Endothelial cell of umbilical vein (primary cell): Measurements from ENCODE around the gene ABCA6. TPM values are rescaled to one million over a fixed set of nuclear protein-coding genes. Genes with fewer than 3 reads are reported as not detected.

ENCODE experiments used
- BruUV-seq: library from RNA; stranded (reverse); fragments of 400-500 nt; replicated peaks from 2 replicates; lab custom pipeline; 2021; lab: Mats Ljungman, UMichigan
- CTCF ChIA-PET: fragments of 300-600, 350-600 bp; sonication (Branson Sonifier 250); formaldehyde crosslinking; loops from one replicate; lab custom pipeline; 2021; ENCODE audit warnings: antibody characterized with exemption, inconsistent platforms; lab: Charles Lee
- POLR2A ChIA-PET: fragments of 300-600, 350-600 bp; sonication (Branson Sonifier 250); formaldehyde crosslinking; loops from one replicate; lab custom pipeline; 2021; ENCODE audit warnings: antibody characterized with exemption, inconsistent platforms; lab: Charles Lee
- DNase-seq: peaks from one replicate; pipeline ENCODE4 v3.0.0-alpha.2; 2011; ENCODE audit warnings: low read depth, low spot score
- FAIRE-seq: peaks from 2 replicates; lab custom pipeline; 2011; peaks lifted over from hg19 to GRCh38; lab: Jason Lieb, UNC
- H2AFZ ChIP-seq: 2 replicates; pipeline ENCODE4 v1.6.0; 2012; ENCODE audit warnings: low read depth, low read length, control low read depth, inconsistent platforms
- H3K27ac ChIP-seq: 2 replicates; pipeline ENCODE4 v1.5.1; 2011; ENCODE audit warnings: low read depth, mild to moderate bottlenecking, control low read depth, low read length, moderate library complexity; ENCODE audit not compliant: insufficient read depth
- H3K27me3 ChIP-seq, 2 experiments: 2 replicates each; pipeline versions ENCODE4 v1.6.0 to v1.6.1; 2011; ENCODE audit warnings: low read length in 2 of 2, mixed read lengths in 1 of 2; ENCODE audit not compliant: control insufficient read depth in 2 of 2, insufficient read depth in 2 of 2
- H3K36me3 ChIP-seq, 2 experiments: 2 replicates in 1 of 2; 3 replicates in 1 of 2; pipeline ENCODE4 v1.5.1; 2011; ENCODE audit warnings: low read length in 2 of 2, mild to moderate bottlenecking in 1 of 2, moderate library complexity in 1 of 2; ENCODE audit not compliant: control insufficient read depth in 2 of 2, insufficient read depth in 2 of 2; ENCODE audit errors: extremely low read depth in 1 of 2
- H3K4me1 ChIP-seq: 3 replicates; pipeline ENCODE4 v1.5.1; 2011; ENCODE audit warnings: mild to moderate bottlenecking, low read length; ENCODE audit not compliant: control insufficient read depth, insufficient read depth; ENCODE audit errors: extremely low read depth
- H3K4me2 ChIP-seq: 2 replicates; pipeline ENCODE4 v1.6.1; 2011; ENCODE audit warnings: low read length, control low read depth, mixed read lengths; ENCODE audit not compliant: insufficient read depth
- H3K4me3 ChIP-seq, 3 experiments: fragments of 200-600 bp in 1 of 3; sonication (generic), shearing (Covaris generic) in 1 of 3; replicated peaks in 1 of 3; 2 replicates each; pipeline ENCODE4 v1.5.1; 2011 to 2016; ENCODE audit warnings: control low read depth in 3 of 3, low read length in 3 of 3, mild to moderate bottlenecking in 2 of 3, inconsistent platforms in 1 of 3, low read depth in 1 of 3, moderate library complexity in 1 of 3; ENCODE audit not compliant: insufficient read depth in 1 of 3
- H3K79me2 ChIP-seq: 2 replicates; pipeline ENCODE4 v1.6.0; 2012; ENCODE audit warnings: low read length, inconsistent platforms; ENCODE audit not compliant: control insufficient read depth, insufficient read depth
- H3K9ac ChIP-seq: replicated peaks from 2 replicates; pipeline ENCODE3; 2011; ENCODE audit warnings: low read length, control low read depth; ENCODE audit not compliant: insufficient read depth; ENCODE audit errors: extremely low read depth
- H3K9me1 ChIP-seq: replicated peaks from 3 replicates; pipeline ENCODE4 v1.6.0; 2011; ENCODE audit warnings: mild to moderate bottlenecking, low read length; ENCODE audit not compliant: control insufficient read depth, insufficient read depth; ENCODE audit errors: extremely low read depth
- H3K9me3 ChIP-seq: replicated peaks from 2 replicates; pipeline ENCODE4 v1.5.1; 2012; ENCODE audit warnings: low read length, inconsistent platforms; ENCODE audit not compliant: control insufficient read depth, insufficient read depth
- H4K20me1 ChIP-seq: replicated peaks from 2 replicates; pipeline ENCODE3; 2011; ENCODE audit warnings: mild to moderate bottlenecking, low read length; ENCODE audit not compliant: control insufficient read depth, insufficient read depth; ENCODE audit errors: extremely low read depth
- CTCF ChIP-seq, 2 donors: IDR thresholded peaks; 1 replicate in 1 of 2; 2 replicates in 1 of 2; pipeline ENCODE4 v1.5.1; 2011; ENCODE audit warnings: low read length in 2 of 2, mild to moderate bottlenecking in 2 of 2, moderate library complexity in 2 of 2, control low read depth in 1 of 2, inconsistent platforms in 1 of 2, low read depth in 1 of 2; ENCODE audit not compliant: insufficient read depth in 1 of 2; ENCODE audit errors: extremely low read depth in 1 of 2
- EZH2 ChIP-seq: IDR thresholded peaks from 2 replicates; pipeline ENCODE4 v1.6.1; 2012; ENCODE audit warnings: borderline replicate concordance, low read depth, mild to moderate bottlenecking, moderate library complexity, low read length, inconsistent platforms; ENCODE audit not compliant: severe bottlenecking
- FOS ChIP-seq: IDR thresholded peaks from 2 replicates; pipeline ENCODE4 v1.6.1; 2011; ENCODE audit warnings: mild to moderate bottlenecking, low read length, moderate library complexity, borderline replicate concordance; ENCODE audit not compliant: insufficient read depth
- GATA2 ChIP-seq: IDR thresholded peaks from 2 replicates; pipeline ENCODE4 v1.7.0; 2011; ENCODE audit warnings: low read depth, mild to moderate bottlenecking, moderate library complexity, mixed read lengths, low read length; ENCODE audit not compliant: insufficient read length, insufficient read depth
- JUN ChIP-seq: IDR thresholded peaks from 2 replicates; pipeline ENCODE4 v1.6.1; 2011; ENCODE audit warnings: borderline replicate concordance, low read depth; ENCODE audit not compliant: insufficient read length, insufficient read depth
- MAX ChIP-seq: IDR thresholded peaks from 2 replicates; pipeline ENCODE4 v1.6.1; 2011; ENCODE audit not compliant: insufficient read depth, insufficient read length
- MYC ChIP-seq: IDR thresholded peaks from one replicate; pipeline ENCODE4 v1.6.1; 2011; ENCODE audit warnings: mild to moderate bottlenecking, low read depth, low read length
- POLR2A ChIP-seq: IDR thresholded peaks from 2 replicates; pipeline ENCODE4 v1.6.1; 2012; ENCODE audit warnings: low read depth, mild to moderate bottlenecking, control low read depth, low read length
- POLR2AphosphoS5 ChIP-seq: IDR thresholded peaks from 2 replicates; pipeline ENCODE4 v1.6.1; 2012; ENCODE audit warnings: low read depth, mild to moderate bottlenecking, control low read depth, low read length, moderate library complexity; ENCODE audit not compliant: insufficient read depth
- dilution Hi-C: fragments of 300-500 bp; cut with MboI; formaldehyde crosslinking; loops from one replicate; pipeline ENCODE4 v1.15.0; 2019; ENCODE audit warnings: low sequenced_read_pairs; ENCODE audit not compliant: extremely low pct_ligation_motif_present
- intact Hi-C: fragments of 100-400 bp; cut with micrococcal nuclease; formaldehyde crosslinking; loops from one replicate; pipeline ENCODE4 v1.10.0; 2022
- polyA plus RNA-seq, 4 experiments: library from polyadenylated mRNA; depleted of rRNA in 3 of 4; stranded (reverse) in 3 of 4; unstranded in 1 of 4; fragments of >200 nt; gene quantifications; 2 replicates each; pipeline versions ENCODE4 v1.2.1 to v1.2.3, GENCODE V29; 2011 to 2012; ENCODE audit warnings: missing spikeins in 1 of 4
- total RNA-seq: library from RNA; stranded (reverse); gene quantifications from 2 replicates; pipeline ENCODE4 v1.2.3, GENCODE V29; 2021

The ABCA6 gene
- total and polyA plus RNA-seq, 2 donors (not counting 3 experiments of a cell fraction or from before 2014, with no cell fraction given) = 11.3 to 30.5 TPM

- FAIRE-seq (no peak), DNase-seq (no peak)
- no peaks in the 10 kb centered on the region for H3K79me2 ChIP-seq
- H3K9ac ChIP-seq = no peak overlapping the region
- no peaks in the 10 kb centered on the region for H3K27me3 ChIP-seq
- no peak overlapping the region for H3K4me2 ChIP-seq
- H3K9me3 ChIP-seq = no peaks in the 10 kb centered on the region
- ChIA-PET POLR2A (no interaction called here), CTCF (no interaction called here)
- no peak for TF ChIP-seq POLR2A
- no peak for TF ChIP-seq MYC
- TF ChIP-seq EZH2 = no peak
- TF ChIP-seq CTCF (IDR thresholded peaks at IDR 0.05; ENCODE audit: extremely low read depth in 1 of 2, insufficient read depth in 1 of 2, low read depth in 1 of 2, low read length in 2 of 2) = no peak
- H3K27ac ChIP-seq = no peak overlapping the region
- H2AFZ ChIP-seq = no peak overlapping the region
- no peaks in the 10 kb centered on the region for H3K4me1 ChIP-seq
- peaks cover 0 to 10% of the 10 kb centered on the region in 2 experiments for H3K36me3 ChIP-seq
- no peaks in the 10 kb centered on the region for H3K9me1 ChIP-seq
- no peaks in the 10 kb centered on the region for H4K20me1 ChIP-seq
- BruUV-seq = no TSS peak
- intact Hi-C loops (no loop called here), dilution Hi-C loops (no loop called here)
- no peak overlapping the region for H3K4me3 ChIP-seq
Measured at GRCh38 chr17:69130627-69131296, 10.9 kb downstream of the ABCA6 start.

GRCh38 chr17:69123626-69124025, 18.1 kb downstream of the ABCA6 start:
- Histone ChIP-seq H3K4me3 (no peak overlapping the region), H3K9me3 (no peaks in the 10 kb centered on the region), H3K27me3 (no peaks in the 10 kb centered on the region), H3K27ac (no peak overlapping the region), H3K36me3 (peaks cover 0 to 2% of the 10 kb centered on the region in 2 experiments), H4K20me1 (no peaks in the 10 kb centered on the region), H3K4me2 (no peak overlapping the region), H3K79me2 (no peaks in the 10 kb centered on the region), H2AFZ (no peak overlapping the region), H3K9me1 (no peaks in the 10 kb centered on the region), H3K9ac (no peak overlapping the region), H3K4me1 (no peaks in the 10 kb centered on the region)
- POLR2A ChIA-PET = no interaction called here
- no peak for TF ChIP-seq MYC
- no peak for TF ChIP-seq EZH2
- TF ChIP-seq MAX = no peak
- no peak for TF ChIP-seq JUN
- TF ChIP-seq POLR2AphosphoS5 = no peak
- TF ChIP-seq FOS = no peak
- TF ChIP-seq POLR2A = no peak
- TF ChIP-seq CTCF (IDR thresholded peaks at IDR 0.05; ENCODE audit: extremely low read depth in 1 of 2, insufficient read depth in 1 of 2, low read depth in 1 of 2, low read length in 2 of 2) = no peak
- no peak for TF ChIP-seq GATA2
- FAIRE-seq (no peak), DNase-seq (no peak)
- BruUV-seq = no TSS peak
- CTCF ChIA-PET = no interaction called here
- dilution Hi-C loops = no loop called here
- intact Hi-C loops = no loop called here
